HCT116 (cell line): Measurements from ENCODE around the gene WWOX. TPM values are rescaled to one million over a fixed set of nuclear protein-coding genes. Genes with fewer than 3 reads are reported as not detected.
A peak's percentile ranks its signal among the peaks of the same experiment; 100 is the strongest.

Source experiments
- ATAC-seq: fragments of 200-7000 bp; cut with Tn5 transposase; 2 replicates; pipeline ENCODE4 v1.9.1; 2020; ENCODE audit warnings: mild to moderate bottlenecking, moderate library complexity
- BruUV-seq: library from RNA; stranded (reverse); fragments of 400-500 nt; replicated peaks from 2 replicates; lab custom pipeline; 2021; lab: Mats Ljungman, UMichigan
- CTCF ChIA-PET: fragments of 300-600 bp; sonication (Branson Sonifier 250); formaldehyde crosslinking; loops from one replicate; lab custom pipeline; 2021; ENCODE audit warnings: antibody characterized with exemption; lab: Charles Lee
- POLR2A ChIA-PET: fragments of 300-600, 350-600 bp; sonication (Branson Sonifier 250); formaldehyde crosslinking; loops from one replicate; lab custom pipeline; 2021; ENCODE audit warnings: antibody characterized with exemption; lab: Charles Lee
- RAD21 ChIA-PET, 2 experiments: fragments of 300-600 bp; sonication (Branson Sonifier 250); formaldehyde crosslinking; loops; one replicate each; lab custom pipeline; 2023; ENCODE audit warnings: low total read pairs in 2 of 2; ENCODE audit not compliant: uncharacterized antibody in 2 of 2, unreplicated experiment in 2 of 2, low non-redundant PET in 1 of 2; lab: Charles Lee
- DNase-seq: peaks from one replicate; pipeline ENCODE4 v3.0.0-alpha.2; 2010; ENCODE audit warnings: low read depth, low spot score
- H2AFZ ChIP-seq: fragments of 200-600 bp; shearing (Covaris generic), sonication (generic); 2 replicates; pipeline ENCODE4 v1.6.1; 2017; ENCODE audit warnings: low read depth, mixed run types, mixed read lengths, antibody characterized with exemption, low read length; ENCODE audit not compliant: poor library complexity, severe bottlenecking
- H3K27ac ChIP-seq: 2 replicates; pipeline ENCODE4 v1.5.1; 2012; ENCODE audit warnings: low read depth, low read length
- H3K27me3 ChIP-seq: fragments of 200-600 bp; sonication (generic); 2 replicates; pipeline ENCODE4 v1.6.1; 2016; ENCODE audit warnings: mixed run types, low read length, mixed read lengths; ENCODE audit not compliant: insufficient read depth
- H3K36me3 ChIP-seq, 2 experiments: fragments of 200-500 bp in 1 of 2; fragments of 200-600 bp in 1 of 2; sonication (Bioruptor generic) in 1 of 2; sonication (generic) in 1 of 2; 2 replicates each; pipeline versions ENCODE4 v1.5.1 to v1.6.1; 2014 to 2016; ENCODE audit warnings: low read length in 2 of 2, inconsistent platforms in 1 of 2, mixed read lengths in 1 of 2, mixed run types in 1 of 2; ENCODE audit not compliant: insufficient read depth in 2 of 2, control insufficient read depth in 1 of 2
- H3K4me1 ChIP-seq, 2 experiments: fragments of 200-600 bp in 1 of 2; sonication (generic) in 1 of 2; 2 replicates each; pipeline versions ENCODE4 v1.5.1 to v1.6.1; 2012 to 2017; ENCODE audit warnings: low read length in 2 of 2, inconsistent platforms in 1 of 2, mild to moderate bottlenecking in 1 of 2, mixed read lengths in 1 of 2, mixed run types in 1 of 2, moderate library complexity in 1 of 2; ENCODE audit not compliant: insufficient read depth in 2 of 2, control insufficient read depth in 1 of 2
- H3K4me2 ChIP-seq: fragments of 200-600 bp; sonication (generic); 2 replicates; pipeline ENCODE4 v1.6.1; 2017; ENCODE audit warnings: mixed run types, low read length, mixed read lengths
- H3K4me3 ChIP-seq, 2 experiments: fragments of 200-600 bp in 1 of 2; sonication (generic) in 1 of 2; replicated peaks in 1 of 2; 2 replicates each; pipeline ENCODE4 v1.5.1; 2011 to 2016; ENCODE audit warnings: low read length in 2 of 2, control low read depth in 1 of 2, low read depth in 1 of 2, mild to moderate bottlenecking in 1 of 2, mixed read lengths in 1 of 2, mixed run types in 1 of 2
- H3K79me2 ChIP-seq: fragments of 200-600 bp; sonication (generic); 2 replicates; pipeline ENCODE4 v1.6.1; 2017; ENCODE audit warnings: mild to moderate bottlenecking, mixed run types, low read length, moderate library complexity, mixed read lengths; ENCODE audit not compliant: insufficient read depth
- H3K9ac ChIP-seq: fragments of 200-600 bp; sonication (generic); 2 replicates; pipeline ENCODE4 v1.6.1; 2016; ENCODE audit warnings: low read length, mixed read lengths
- H3K9me2 ChIP-seq: fragments of 200-600 bp; sonication (generic), shearing (Covaris generic); 2 replicates; pipeline ENCODE4 v1.6.1; 2017; ENCODE audit warnings: mixed run types, mild to moderate bottlenecking, moderate library complexity; ENCODE audit not compliant: insufficient read depth
- H3K9me3 ChIP-seq, 2 experiments: fragments of 200-500 bp in 1 of 2; fragments of 200-600 bp in 1 of 2; sonication (Bioruptor generic) in 1 of 2; sonication (generic) in 1 of 2; 2 replicates each; pipeline ENCODE4 v1.6.1; 2014 to 2017; ENCODE audit warnings: low read length in 2 of 2, mixed read lengths in 2 of 2, inconsistent platforms in 1 of 2, low read depth in 1 of 2, mild to moderate bottlenecking in 1 of 2, mixed run types in 1 of 2, moderate library complexity in 1 of 2; ENCODE audit not compliant: control insufficient read depth in 1 of 2, insufficient read depth in 1 of 2
- H4K20me1 ChIP-seq: fragments of 200-600 bp; sonication (generic), shearing (Covaris generic); 2 replicates; pipeline ENCODE4 v1.6.1; 2017; ENCODE audit warnings: mixed run types, mild to moderate bottlenecking, moderate library complexity; ENCODE audit not compliant: insufficient read depth
- CBX3 ChIP-seq: IDR thresholded peaks from 2 replicates; pipeline ENCODE4 v1.6.1; 2012; ENCODE audit warnings: low read depth
- CEBPB ChIP-seq: IDR thresholded peaks from 2 replicates; pipeline ENCODE4 v1.6.1; 2012; ENCODE audit warnings: low read depth
- ELF1 ChIP-seq: IDR thresholded peaks from 2 replicates; pipeline ENCODE4 v1.6.1; 2012; ENCODE audit warnings: low read depth, borderline replicate concordance
- JUND ChIP-seq: IDR thresholded peaks from 2 replicates; pipeline ENCODE4 v1.6.1; 2012
- YY1 ChIP-seq: IDR thresholded peaks from 2 replicates; pipeline ENCODE4 v1.6.1; 2011; ENCODE audit warnings: low read length, low read depth, moderate library complexity, mild to moderate bottlenecking; ENCODE audit not compliant: insufficient replicate concordance; ENCODE audit errors: extremely low read depth
- ZFX ChIP-seq: fragments of 450-650 bp; IDR thresholded peaks from 2 replicates; pipeline ENCODE4 v1.6.1; 2017
- intact Hi-C: fragments of 100-400 bp; cut with micrococcal nuclease; formaldehyde crosslinking; loops from 2 replicates; pipeline ENCODE4 v1.10.0; 2022
- total RNA-seq: library from RNA; stranded (reverse); gene quantifications from one replicate; pipeline ENCODE4 v1.2.1, GENCODE V29; 2021; ENCODE audit not compliant: unreplicated experiment
- TF ChIP-seq, protein P1 (sequence below): IDR thresholded peaks from 2 replicates; pipeline ENCODE4 v1.6.1; 2011; ENCODE audit warnings: mild to moderate bottlenecking, low read length, moderate library complexity; ENCODE audit not compliant: insufficient replicate concordance; ENCODE audit errors: extremely low read depth
- TF ChIP-seq, protein P2 (sequence below), 3 experiments: fragments of 200-600 bp in 1 of 3; sonication (generic) in 1 of 3; IDR thresholded peaks in 2 of 3; conservative IDR thresholded peaks in 1 of 3; 2 replicates each; pipeline ENCODE4 v1.5.1; 2012 to 2017; ENCODE audit warnings: low read depth in 2 of 3, low read length in 2 of 3, antibody characterized with exemption in 1 of 3, borderline replicate concordance in 1 of 3, control low read depth in 1 of 3, mild to moderate bottlenecking in 1 of 3, mixed read lengths in 1 of 3, mixed run types in 1 of 3, moderate library complexity in 1 of 3; ENCODE audit not compliant: insufficient read depth in 1 of 3
- TF ChIP-seq, protein P3 (sequence below): IDR thresholded peaks from 2 replicates; pipeline ENCODE4 v1.6.1; 2012

Gene WWOX
- total RNA-seq, 1 experiment from 2014 or later: 13.7 TPM

DNA sequence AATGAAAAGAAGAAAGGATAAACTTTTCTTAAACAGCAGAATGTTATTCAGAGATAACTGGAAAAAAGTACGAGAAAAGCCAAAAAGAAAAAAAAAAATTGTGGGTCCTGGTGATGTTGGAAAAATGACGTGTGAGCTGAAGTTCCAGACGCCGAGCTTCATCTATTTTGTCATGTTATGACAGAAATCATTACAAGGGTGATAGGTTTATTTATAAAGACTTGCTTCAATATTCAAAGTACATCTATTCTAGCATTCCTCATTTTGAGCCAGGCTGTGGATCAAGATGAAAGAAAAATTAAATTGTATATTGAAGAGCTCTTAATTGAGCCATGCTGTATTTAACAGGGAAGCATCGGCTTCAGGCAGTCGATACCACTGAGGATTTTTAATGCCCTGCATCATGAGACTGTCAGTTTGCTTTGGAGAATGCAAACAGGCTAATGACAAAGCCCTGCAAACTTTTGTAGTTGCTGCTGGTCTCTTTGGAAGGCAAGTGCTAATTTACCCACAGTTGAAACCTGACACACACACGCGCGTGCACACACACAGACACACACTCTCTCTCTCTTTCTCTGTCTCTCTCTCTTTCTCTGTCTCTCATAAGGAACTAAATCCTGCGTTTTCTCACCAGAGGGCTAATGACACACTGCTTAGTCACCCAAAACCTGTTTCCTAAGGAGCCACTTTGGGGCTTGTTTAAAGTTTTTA lies 110.7 kb downstream of the WWOX start (continued):
- TF ChIP-seq, protein P1, sequence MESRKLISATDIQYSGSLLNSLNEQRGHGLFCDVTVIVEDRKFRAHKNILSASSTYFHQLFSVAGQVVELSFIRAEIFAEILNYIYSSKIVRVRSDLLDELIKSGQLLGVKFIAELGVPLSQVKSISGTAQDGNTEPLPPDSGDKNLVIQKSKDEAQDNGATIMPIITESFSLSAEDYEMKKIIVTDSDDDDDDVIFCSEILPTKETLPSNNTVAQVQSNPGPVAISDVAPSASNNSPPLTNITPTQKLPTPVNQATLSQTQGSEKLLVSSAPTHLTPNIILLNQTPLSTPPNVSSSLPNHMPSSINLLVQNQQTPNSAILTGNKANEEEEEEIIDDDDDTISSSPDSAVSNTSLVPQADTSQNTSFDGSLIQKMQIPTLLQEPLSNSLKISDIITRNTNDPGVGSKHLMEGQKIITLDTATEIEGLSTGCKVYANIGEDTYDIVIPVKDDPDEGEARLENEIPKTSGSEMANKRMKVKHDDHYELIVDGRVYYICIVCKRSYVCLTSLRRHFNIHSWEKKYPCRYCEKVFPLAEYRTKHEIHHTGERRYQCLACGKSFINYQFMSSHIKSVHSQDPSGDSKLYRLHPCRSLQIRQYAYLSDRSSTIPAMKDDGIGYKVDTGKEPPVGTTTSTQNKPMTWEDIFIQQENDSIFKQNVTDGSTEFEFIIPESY: no peak
- TF ChIP-seq, protein P2, sequence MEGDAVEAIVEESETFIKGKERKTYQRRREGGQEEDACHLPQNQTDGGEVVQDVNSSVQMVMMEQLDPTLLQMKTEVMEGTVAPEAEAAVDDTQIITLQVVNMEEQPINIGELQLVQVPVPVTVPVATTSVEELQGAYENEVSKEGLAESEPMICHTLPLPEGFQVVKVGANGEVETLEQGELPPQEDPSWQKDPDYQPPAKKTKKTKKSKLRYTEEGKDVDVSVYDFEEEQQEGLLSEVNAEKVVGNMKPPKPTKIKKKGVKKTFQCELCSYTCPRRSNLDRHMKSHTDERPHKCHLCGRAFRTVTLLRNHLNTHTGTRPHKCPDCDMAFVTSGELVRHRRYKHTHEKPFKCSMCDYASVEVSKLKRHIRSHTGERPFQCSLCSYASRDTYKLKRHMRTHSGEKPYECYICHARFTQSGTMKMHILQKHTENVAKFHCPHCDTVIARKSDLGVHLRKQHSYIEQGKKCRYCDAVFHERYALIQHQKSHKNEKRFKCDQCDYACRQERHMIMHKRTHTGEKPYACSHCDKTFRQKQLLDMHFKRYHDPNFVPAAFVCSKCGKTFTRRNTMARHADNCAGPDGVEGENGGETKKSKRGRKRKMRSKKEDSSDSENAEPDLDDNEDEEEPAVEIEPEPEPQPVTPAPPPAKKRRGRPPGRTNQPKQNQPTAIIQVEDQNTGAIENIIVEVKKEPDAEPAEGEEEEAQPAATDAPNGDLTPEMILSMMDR (IDR thresholded peaks at IDR 0.05 in 2 of 3, conservative IDR thresholded peaks at IDR 0.05 in 1 of 3; ENCODE audit: borderline replicate concordance in 1 of 3, insufficient read depth in 1 of 3, low read depth in 2 of 3, low read length in 2 of 3): no peak
- TF ChIP-seq ZFX: no peak
- no peak for TF ChIP-seq YY1
- TF ChIP-seq JUND: peak; percentile 66
- TF ChIP-seq CEBPB: 0 out of 2 replicates have a peak, but pooled peaks have one; percentile 39
- TF ChIP-seq, protein P3, sequence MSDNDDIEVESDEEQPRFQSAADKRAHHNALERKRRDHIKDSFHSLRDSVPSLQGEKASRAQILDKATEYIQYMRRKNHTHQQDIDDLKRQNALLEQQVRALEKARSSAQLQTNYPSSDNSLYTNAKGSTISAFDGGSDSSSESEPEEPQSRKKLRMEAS: no peak
- no peak for TF ChIP-seq CBX3

DNA sequence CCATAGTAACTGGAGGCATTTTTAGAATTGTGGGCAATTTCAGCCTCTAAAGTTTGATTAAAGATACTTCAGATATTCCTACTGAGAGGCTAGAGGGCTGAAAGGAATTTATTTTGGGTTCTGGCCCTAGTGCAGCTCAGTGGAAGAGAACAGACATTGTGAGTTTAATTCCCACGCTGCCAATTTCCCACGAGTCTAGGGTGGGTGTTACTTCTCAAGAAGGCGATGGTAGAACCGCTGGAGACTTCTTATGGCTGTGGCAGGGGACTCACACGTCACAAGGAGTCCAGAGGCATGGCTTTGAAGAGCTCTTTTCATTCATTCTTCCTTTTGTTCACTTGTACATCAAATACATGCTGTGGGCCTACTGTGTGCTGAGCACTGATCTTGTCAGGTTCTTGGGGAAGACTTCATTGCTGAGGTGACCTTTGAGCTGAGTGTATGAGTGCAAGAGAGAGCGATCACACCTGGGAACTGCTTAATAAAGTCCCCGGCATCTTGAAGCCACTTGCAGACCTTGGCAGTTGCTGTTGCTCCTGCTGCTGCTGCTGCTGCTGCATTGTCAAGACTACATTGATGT lies 111.7 kb downstream of the WWOX start:
- Histone ChIP-seq H3K4me1 (peaks cover 15 to 32% of the 10 kb centered on the region in 2 experiments), H3K36me3 (no peaks in the 10 kb centered on the region), H3K9me2 (no peaks in the 10 kb centered on the region), H3K27ac (no peak overlapping the region), H3K27me3 (no peaks in the 10 kb centered on the region), H3K4me3 (no peak overlapping the region), H3K9me3 (no peaks in the 10 kb centered on the region), H4K20me1 (no peaks in the 10 kb centered on the region), H3K9ac (no peak overlapping the region), H3K4me2 (peak overlapping the region; percentile 64), H3K79me2 (no peaks in the 10 kb centered on the region), H2AFZ (no peak overlapping the region)
- RAD21 ChIA-PET: no interaction called here
- POLR2A ChIA-PET: no interaction called here
- intact Hi-C loops: no loop called here
- CTCF ChIA-PET: no interaction called here
- TF ChIP-seq ELF1: no peak
- TF ChIP-seq YY1: no peak
- no peak for ATAC-seq
- no peak for DNase-seq
- BruUV-seq: no TSS peak
